ENCODE results near the gene MAZ. TPM values are rescaled to one million over a fixed set of nuclear protein-coding genes. Genes with fewer than 3 reads are reported as not detected.

Gene MAZ
- total RNA-seq, 2 experiments from 2014 or later, result 290 to 330 TPM

DNA sequence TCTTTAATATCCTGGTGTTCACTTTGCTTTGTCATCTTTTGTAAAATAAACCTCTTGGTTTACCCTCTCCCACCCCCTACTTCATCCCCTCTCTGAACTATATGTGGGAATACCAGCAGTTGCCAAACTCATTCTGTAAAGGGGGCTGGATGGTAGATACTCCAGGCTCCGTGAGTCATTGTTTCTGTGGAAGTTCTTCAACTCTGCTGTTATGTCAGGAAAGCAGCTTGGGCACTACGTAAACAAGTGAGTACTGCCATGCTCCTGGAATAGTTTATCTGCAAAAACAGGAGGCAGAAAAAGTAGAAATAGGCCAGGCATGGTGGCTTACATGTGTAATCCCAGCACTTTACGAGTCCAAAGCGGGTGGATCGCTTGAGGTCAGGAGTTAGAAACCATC lies 31.5 kb downstream of the MAZ start:
- intact Hi-C loops (cut with micrococcal nuclease), result no loop called here
- peaks cover 21% of the 10 kb centered on the region for H3K36me3 Mint-ChIP-seq (ENCODE audit: low read depth)
- no peak overlapping the region for H3K27ac Mint-ChIP-seq
- no peak for DNase-seq
- no peaks in the 10 kb centered on the region for H3K9me3 Mint-ChIP-seq
- no peaks in the 10 kb centered on the region for H3K27me3 Mint-ChIP-seq (ENCODE audit: low read depth)
- CTCF ChIA-PET, result interaction anchor here (0.6 to 2.6 kb wide), 2 partner anchors 11 to 714 kb away, joined by 3 to 11 read pairs; no protein-coding TSS in a partner anchor
- no peak overlapping the region for H3K4me3 Mint-ChIP-seq
- H3K4me1 Mint-ChIP-seq (ENCODE audit: low read depth), result peaks cover 11% of the 10 kb centered on the region

DNA sequence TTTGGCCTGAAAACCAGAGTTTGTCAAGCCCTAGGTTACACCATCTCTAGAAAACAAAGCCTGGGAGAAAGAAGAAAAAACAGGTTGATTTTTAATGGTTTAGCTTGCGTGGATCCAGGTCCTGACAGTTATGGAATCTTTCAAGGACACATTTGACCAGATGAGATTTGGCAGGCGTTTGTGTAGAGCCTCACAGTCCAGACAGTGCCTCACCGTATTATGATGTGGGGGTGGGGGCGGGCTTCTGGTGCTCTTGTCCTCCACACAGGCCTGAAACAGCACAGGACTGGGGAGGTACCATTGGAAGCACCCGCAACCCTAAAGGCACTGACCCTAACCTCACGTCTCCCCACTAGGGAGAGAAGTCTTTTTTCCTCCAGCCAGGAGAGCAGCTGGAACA lies 33.5 kb downstream of the MAZ start:
- CTCF ChIA-PET, result interaction anchor here (2.6 kb wide), 1 partner anchor 9 kb away, joined by 11 read pairs; no protein-coding TSS in a partner anchor
- H3K36me3 Mint-ChIP-seq (ENCODE audit: low read depth), result peaks cover 12% of the 10 kb centered on the region
- H3K27me3 Mint-ChIP-seq (ENCODE audit: low read depth), result no peaks in the 10 kb centered on the region
- H3K4me3 Mint-ChIP-seq, result no peak overlapping the region
- no peak overlapping the region for H3K27ac Mint-ChIP-seq
- no peak for DNase-seq
- intact Hi-C loops (cut with micrococcal nuclease), result no loop called here
- H3K4me1 Mint-ChIP-seq (ENCODE audit: low read depth), result peaks cover 2% of the 10 kb centered on the region
- H3K9me3 Mint-ChIP-seq, result no peaks in the 10 kb centered on the region

DNA sequence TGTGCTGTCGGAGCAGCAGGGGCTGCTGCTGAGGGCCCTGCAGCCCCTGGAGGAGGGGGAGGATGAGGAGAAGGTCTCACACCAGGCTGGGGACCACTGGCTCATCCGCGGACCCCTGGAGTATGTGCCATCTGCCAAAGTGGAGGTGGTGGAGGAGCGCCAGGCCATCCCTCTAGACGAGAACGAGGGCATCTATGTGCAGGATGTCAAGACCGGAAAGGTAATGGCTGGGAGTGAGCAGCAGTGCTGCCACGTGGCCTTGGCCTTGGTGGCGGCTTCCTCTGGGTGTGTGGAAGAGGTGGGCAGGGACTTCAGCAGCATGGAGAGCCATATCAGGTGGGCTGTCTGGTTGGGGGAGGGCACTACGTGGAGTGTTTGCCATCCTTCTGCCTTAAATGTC lies 33.9 kb downstream of the MAZ start:
- no peak overlapping the region for H3K4me3 Mint-ChIP-seq
- intact Hi-C loops (cut with micrococcal nuclease), result no loop called here

GRCh38 chr16:29841631-29842030 lies 35.3 kb downstream of the MAZ start:
- Mint-ChIP-seq H3K4me3 (no peak overlapping the region), H3K27me3 (ENCODE audit: low read depth) (no peaks in the 10 kb centered on the region), H3K36me3 (ENCODE audit: low read depth) (peaks cover 7% of the 10 kb centered on the region), H3K27ac (no peak overlapping the region), H3K9me3 (no peaks in the 10 kb centered on the region), H3K4me1 (ENCODE audit: low read depth) (peaks cover 2% of the 10 kb centered on the region)
- no peak for DNase-seq
- CTCF ChIA-PET, result interaction anchor here (0.7 kb wide), 1 partner anchor 12 kb away, joined by 3 read pairs; no protein-coding TSS in a partner anchor
- intact Hi-C loops (cut with micrococcal nuclease), result no loop called here

More for the DNA sequence above, 33.9 kb downstream of the MAZ start:
- CTCF ChIA-PET, result interaction anchor here (2.6 kb wide), 1 partner anchor 8 kb away, joined by 11 read pairs; no protein-coding TSS in a partner anchor
- no peaks in the 10 kb centered on the region for H3K27me3 Mint-ChIP-seq (ENCODE audit: low read depth)
- H3K4me1 Mint-ChIP-seq (ENCODE audit: low read depth), result peaks cover 2% of the 10 kb centered on the region
- H3K27ac Mint-ChIP-seq, result peak overlapping the region; percentile 46
- H3K36me3 Mint-ChIP-seq (ENCODE audit: low read depth), result peaks cover 12% of the 10 kb centered on the region
- DNase-seq, result no peak
- no peaks in the 10 kb centered on the region for H3K9me3 Mint-ChIP-seq

DNA sequence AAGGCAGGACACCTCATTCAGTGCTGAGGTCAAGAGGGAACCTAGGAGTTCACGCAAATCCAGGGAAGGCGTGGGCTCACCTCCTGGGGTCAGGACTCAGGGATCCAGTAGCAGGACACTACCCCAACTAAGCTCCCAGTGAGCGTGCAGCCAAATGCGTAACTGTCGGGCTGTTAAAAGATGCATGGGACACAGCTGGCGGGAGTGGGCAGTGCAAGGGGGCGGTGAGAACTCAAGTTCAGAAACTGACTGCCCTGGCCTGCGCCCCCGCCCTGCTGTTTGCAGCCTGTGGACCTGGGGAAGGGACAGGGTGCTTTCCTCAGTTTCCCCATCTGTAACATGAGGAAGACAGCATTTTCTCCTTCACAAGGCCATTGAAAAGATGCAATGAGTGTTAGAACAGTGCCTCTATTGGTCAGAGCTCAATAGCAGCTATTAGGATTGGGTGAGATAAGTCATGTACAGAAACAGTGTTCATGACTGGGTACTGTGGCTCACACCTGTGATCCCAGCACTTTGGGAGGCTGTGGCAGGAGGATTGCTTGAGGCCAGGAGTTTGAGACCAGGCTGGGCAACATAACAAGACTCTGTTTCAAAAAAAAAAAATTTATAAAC lies 36.5 kb downstream of the MAZ start:
- Mint-ChIP-seq H3K27ac (peak overlapping the region; percentile 41), H3K4me1 (ENCODE audit: low read depth) (peaks cover 2% of the 10 kb centered on the region), H3K27me3 (ENCODE audit: low read depth) (no peaks in the 10 kb centered on the region), H3K36me3 (ENCODE audit: low read depth) (peaks cover 8% of the 10 kb centered on the region), H3K9me3 (no peaks in the 10 kb centered on the region), H3K4me3 (no peak overlapping the region)
- intact Hi-C loops (cut with micrococcal nuclease), result no loop called here
- no peak for DNase-seq
- CTCF ChIA-PET, result interaction anchor here (0.8 to 1.1 kb wide), 4 partner anchors 13 to 142 kb away, joined by 3 to 5 read pairs (median 3); partner anchors contain the start of gene PAGR1

DNA sequence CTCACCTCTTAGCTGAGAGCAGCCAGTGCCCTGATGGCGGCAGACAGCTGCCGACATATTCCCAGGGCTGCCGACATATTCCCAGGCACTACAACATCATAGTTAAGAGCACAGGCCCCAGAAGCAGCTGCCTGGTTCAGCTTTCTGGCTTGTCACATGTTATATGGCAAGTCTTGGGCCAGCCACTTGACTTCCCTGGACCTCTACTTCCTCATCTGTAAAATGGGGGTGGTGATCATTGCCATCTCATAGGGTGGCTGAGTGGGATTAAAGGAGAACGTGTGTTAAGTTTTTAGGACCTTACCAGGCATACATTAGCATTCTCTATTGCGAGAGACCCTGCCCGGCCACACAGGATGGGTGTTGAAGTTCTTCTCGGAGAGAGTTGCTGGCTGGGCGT lies 37.6 kb downstream of the MAZ start:
- CTCF ChIA-PET, result interaction anchor here (0.5 to 0.9 kb wide), 3 partner anchors 14 to 1406 kb away, joined by 3 to 6 read pairs (median 3); no protein-coding TSS in a partner anchor
- DNase-seq, result no peak
- H3K4me1 Mint-ChIP-seq (ENCODE audit: low read depth), result peaks cover 6% of the 10 kb centered on the region
- intact Hi-C loops (cut with micrococcal nuclease), result no loop called here
- no peaks in the 10 kb centered on the region for H3K27me3 Mint-ChIP-seq (ENCODE audit: low read depth)
- H3K27ac Mint-ChIP-seq, result no peak overlapping the region
- peaks cover 8% of the 10 kb centered on the region for H3K36me3 Mint-ChIP-seq (ENCODE audit: low read depth)
- H3K9me3 Mint-ChIP-seq, result no peaks in the 10 kb centered on the region
- H3K4me3 Mint-ChIP-seq, result no peak overlapping the region

- no peaks in the 10 kb centered on the region for H3K9me3 Mint-ChIP-seq
- H3K4me1 Mint-ChIP-seq (ENCODE audit: low read depth), result peaks cover 6% of the 10 kb centered on the region
- H3K27me3 Mint-ChIP-seq (ENCODE audit: low read depth), result no peaks in the 10 kb centered on the region
- CTCF ChIA-PET, result interaction anchor here (0.5 to 1.5 kb wide), 6 partner anchors 11 to 1405 kb away, joined by 3 to 6 read pairs (median 4); no protein-coding TSS in a partner anchor
- DNase-seq, result no peak
- no peak overlapping the region for H3K4me3 Mint-ChIP-seq
- no peak overlapping the region for H3K27ac Mint-ChIP-seq
- intact Hi-C loops (cut with micrococcal nuclease), result no loop called here
- H3K36me3 Mint-ChIP-seq (ENCODE audit: low read depth), result peaks cover 8% of the 10 kb centered on the region
Measured at GRCh38 chr16:29844575-29845331, 38.4 kb downstream of the MAZ start.

DNA sequence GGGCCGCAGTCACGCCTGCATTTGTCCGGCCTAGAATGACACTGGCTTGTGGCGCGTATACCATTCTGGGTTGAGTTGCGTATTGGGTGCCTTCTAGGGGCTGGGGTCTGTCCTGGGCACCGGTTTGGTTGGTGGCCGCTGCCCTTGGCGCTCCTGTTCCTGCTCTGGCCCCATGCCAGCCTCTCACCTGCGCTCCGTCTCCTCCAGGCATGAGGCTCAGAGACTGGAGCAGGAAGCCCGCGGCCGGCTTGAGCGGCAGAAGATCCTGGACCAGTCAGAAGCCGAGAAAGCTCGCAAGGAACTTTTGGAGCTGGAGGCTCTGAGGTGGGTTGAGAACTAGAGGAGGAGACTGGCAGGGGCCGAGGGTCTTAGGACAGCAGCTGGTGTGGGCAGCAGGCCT lies 39.3 kb downstream of the MAZ start:
- no peak for DNase-seq
- Mint-ChIP-seq H3K36me3 (ENCODE audit: low read depth) (peaks cover 5% of the 10 kb centered on the region), H3K4me1 (ENCODE audit: low read depth) (peaks cover 6% of the 10 kb centered on the region), H3K9me3 (no peaks in the 10 kb centered on the region), H3K4me3 (no peak overlapping the region), H3K27ac (no peak overlapping the region), H3K27me3 (ENCODE audit: low read depth) (no peaks in the 10 kb centered on the region)
- CTCF ChIA-PET, result interaction anchor here (0.6 to 5.0 kb wide), 6 partner anchors 10 to 209 kb away, joined by 3 to 77 read pairs (median 8); no protein-coding TSS in a partner anchor
- intact Hi-C loops (cut with micrococcal nuclease), result no loop called here

DNA sequence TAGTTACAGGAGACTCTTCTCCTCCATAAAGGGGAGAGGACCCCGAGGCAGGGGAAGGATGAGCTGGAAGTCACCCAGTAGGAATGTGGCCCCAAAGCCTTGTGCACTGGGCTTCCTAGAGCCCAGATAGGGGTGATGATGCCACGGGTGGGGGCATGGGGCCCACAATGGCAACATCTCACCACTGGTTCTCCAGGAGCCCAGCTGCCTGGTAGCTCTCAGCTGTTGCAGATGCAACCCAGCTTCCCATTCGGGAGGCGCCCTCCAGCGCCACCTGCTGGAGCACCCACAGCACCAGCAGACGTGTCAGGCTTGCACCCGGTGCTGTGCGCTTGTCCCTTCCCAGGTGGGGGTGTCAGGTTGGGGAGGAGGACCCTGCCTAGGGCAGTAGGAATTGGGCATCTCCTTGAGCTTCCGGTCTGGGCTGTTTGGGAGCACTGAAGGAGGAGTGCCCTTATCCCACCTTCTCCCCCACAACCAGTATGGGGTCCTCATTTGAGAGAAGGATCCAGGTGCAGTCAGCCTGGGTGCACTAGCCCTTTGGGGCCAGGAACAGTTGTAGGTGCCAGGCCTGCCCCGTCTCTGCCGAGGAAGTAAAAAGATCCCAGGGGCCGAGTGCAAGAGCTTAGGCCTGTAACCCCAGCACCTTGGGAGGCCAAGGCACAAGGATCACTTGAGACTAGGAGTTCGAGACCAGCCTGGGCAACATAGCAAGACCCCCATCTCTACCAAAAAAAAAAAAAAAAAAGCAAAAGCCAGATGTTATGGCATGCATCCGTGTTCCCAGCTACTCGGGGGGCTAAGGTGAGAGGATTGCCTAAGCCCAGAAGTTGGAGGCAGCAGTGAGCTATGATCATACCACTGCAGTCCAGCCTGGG lies 42.3 kb downstream of the MAZ start:
- peaks cover 5% of the 10 kb centered on the region for H3K4me1 Mint-ChIP-seq (ENCODE audit: low read depth)
- no peak overlapping the region for H3K4me3 Mint-ChIP-seq
- CTCF ChIA-PET, result interaction anchor here (0.6 to 5.0 kb wide), 47 partner anchors 7 to 712 kb away, joined by 3 to 92 read pairs (median 4); partner anchors contain the start of genes CDIPT, KCTD13, KIF22 and MAZ
- H3K27me3 Mint-ChIP-seq (ENCODE audit: low read depth), result no peaks in the 10 kb centered on the region
- H3K9me3 Mint-ChIP-seq, result no peaks in the 10 kb centered on the region
- intact Hi-C loops (cut with micrococcal nuclease), result loop anchor here (1.0 kb wide), 4 partner anchors 21 to 148 kb away; partner anchors contain the start of gene PAGR1
- H3K27ac Mint-ChIP-seq, result no peak overlapping the region
- peaks cover 5% of the 10 kb centered on the region for H3K36me3 Mint-ChIP-seq (ENCODE audit: low read depth)
- peak; percentile 91 for DNase-seq

DNA sequence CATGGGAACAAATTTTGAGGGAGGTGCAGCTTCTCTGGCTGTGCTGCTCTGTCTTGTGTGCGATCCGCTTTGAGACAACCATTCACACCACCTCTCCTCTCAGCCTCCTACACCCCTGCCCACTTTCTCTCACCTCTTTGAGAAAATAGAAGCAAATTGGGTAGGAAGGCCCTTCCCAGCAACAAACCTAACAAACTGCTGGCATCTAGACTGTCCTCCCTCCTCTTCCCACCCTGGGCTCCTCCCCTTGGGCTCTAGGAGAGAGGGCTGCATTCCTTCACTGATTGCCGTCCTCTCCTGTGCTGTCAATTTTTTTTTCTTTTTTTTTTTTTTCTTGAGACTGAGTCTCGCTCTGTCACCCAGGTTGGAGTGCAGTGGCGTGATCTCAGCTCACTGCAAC lies 43.2 kb downstream of the MAZ start:
- no peak overlapping the region for H3K27ac Mint-ChIP-seq
- H3K9me3 Mint-ChIP-seq, result no peaks in the 10 kb centered on the region
- no peak overlapping the region for H3K4me3 Mint-ChIP-seq
- H3K27me3 Mint-ChIP-seq (ENCODE audit: low read depth), result no peaks in the 10 kb centered on the region
- CTCF ChIA-PET, result interaction anchor here (0.6 to 5.0 kb wide), 17 partner anchors 10 to 711 kb away, joined by 3 to 92 read pairs (median 7); partner anchors contain the start of genes MVP and PAGR1
- peaks cover 5% of the 10 kb centered on the region for H3K4me1 Mint-ChIP-seq (ENCODE audit: low read depth)
- intact Hi-C loops (cut with micrococcal nuclease), result no loop called here
- H3K36me3 Mint-ChIP-seq (ENCODE audit: low read depth), result peaks cover 3% of the 10 kb centered on the region
- DNase-seq, result no peak

DNA sequence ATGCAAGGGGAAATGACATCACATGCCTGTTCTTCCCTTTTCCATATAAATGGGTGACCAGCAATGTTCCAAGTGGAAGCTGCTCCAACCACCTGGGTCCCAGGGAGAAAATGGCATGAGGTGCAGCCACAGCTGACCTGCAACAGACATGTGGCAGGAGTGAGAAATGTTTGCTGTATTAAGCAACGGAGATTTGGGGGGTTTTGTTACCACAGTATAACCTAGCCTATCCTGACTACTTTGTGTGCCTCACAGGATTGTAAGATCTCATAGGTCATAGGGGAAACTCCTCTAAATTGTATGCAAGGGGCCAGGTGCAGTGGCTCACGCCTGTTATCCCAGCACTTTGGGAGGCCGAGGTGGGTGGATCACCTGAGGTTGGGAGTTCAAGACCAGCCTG lies 44.7 kb downstream of the MAZ start:
- CTCF ChIA-PET, result no interaction called here
- Mint-ChIP-seq H3K27me3 (ENCODE audit: low read depth) (no peaks in the 10 kb centered on the region), H3K4me3 (no peak overlapping the region), H3K27ac (peak overlapping the region; percentile 37), H3K9me3 (no peaks in the 10 kb centered on the region), H3K36me3 (ENCODE audit: low read depth) (peaks cover 3% of the 10 kb centered on the region), H3K4me1 (ENCODE audit: low read depth) (peaks cover 5% of the 10 kb centered on the region)
- DNase-seq, result no peak
- intact Hi-C loops (cut with micrococcal nuclease), result no loop called here
